CD1c-positive myeloid dendritic cell (primary cell): ENCODE results near the gene ZNF519.
"Not testable (repeated sequence)": the region's sequence is repeated elsewhere in the genome, so short reads cannot be mapped to it uniquely, and the experiment has no call there.

Experiments
- DNase-seq: peaks from one replicate; pipeline ENCODE4 v3.0.0-alpha.2; 2016; ENCODE audit errors: extremely low spot score

Gene ZNF519

DNA sequence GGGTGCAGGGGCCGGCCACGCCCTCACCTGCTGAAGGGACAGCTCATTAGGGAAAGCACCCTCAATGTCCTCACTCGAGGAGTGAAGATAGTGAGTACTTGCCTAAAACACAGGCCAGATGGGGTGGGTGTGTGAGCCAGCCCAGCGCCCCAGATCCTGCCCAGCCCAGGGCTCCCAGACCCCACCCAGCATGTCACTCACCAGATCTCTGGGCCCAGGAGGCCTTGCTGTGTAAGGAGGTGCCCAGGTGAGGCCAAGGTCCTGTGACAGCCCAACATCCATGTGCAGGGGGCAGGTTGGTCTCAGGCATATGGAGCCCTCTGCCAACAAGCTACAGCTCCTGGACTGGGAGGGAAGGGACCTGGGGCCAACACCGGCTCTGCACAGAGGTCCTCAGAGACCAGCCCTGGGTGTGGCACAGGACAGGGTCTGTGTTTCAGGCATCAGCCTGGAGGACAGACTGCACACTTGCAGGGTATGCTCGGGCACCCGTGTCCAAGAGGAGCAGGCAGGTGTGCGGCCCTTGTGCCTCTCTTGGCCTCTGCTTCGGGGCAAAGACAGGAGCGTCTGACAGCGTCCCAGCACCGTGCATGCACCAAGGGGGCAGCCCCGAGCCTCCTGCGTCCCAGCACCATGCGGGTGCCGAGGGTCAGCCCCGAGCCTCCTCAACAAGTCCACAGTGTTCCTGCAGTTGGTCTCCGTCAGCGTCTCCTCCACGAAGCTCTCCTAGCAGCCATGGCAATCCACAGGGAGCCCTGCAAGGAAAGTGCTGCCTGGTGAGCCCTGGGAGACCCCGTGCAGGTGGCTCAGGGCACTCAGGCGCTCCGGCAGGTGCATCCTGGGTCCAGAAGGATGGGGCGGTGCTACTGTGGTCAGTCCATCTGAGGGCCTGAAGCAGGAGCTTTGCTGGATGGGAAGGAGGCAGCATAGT lies 16.0 kb upstream of the ZNF519 start:
- not testable (repeated sequence) for DNase-seq

DNA sequence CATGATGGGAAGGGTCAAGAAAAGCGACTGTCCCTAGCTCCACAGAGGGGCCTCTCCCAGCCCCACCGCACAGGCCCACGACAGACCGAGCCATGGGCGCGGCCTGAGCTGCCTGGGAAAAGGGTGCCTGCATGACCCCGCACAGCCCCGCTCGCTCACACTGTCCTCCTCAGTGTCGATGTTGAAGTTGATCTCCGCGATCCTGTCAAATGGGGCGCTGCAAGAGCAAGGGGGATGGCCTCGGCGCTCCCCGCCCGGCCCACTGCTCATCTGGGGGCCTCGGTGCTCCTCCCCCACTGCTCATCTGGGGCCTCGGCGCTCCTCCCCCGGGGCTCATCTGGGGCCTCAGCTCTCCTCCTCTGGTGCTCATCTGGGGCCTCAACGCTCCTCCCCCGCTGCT lies 14.5 kb upstream of the ZNF519 start:
- DNase-seq = not testable (repeated sequence)

DNA sequence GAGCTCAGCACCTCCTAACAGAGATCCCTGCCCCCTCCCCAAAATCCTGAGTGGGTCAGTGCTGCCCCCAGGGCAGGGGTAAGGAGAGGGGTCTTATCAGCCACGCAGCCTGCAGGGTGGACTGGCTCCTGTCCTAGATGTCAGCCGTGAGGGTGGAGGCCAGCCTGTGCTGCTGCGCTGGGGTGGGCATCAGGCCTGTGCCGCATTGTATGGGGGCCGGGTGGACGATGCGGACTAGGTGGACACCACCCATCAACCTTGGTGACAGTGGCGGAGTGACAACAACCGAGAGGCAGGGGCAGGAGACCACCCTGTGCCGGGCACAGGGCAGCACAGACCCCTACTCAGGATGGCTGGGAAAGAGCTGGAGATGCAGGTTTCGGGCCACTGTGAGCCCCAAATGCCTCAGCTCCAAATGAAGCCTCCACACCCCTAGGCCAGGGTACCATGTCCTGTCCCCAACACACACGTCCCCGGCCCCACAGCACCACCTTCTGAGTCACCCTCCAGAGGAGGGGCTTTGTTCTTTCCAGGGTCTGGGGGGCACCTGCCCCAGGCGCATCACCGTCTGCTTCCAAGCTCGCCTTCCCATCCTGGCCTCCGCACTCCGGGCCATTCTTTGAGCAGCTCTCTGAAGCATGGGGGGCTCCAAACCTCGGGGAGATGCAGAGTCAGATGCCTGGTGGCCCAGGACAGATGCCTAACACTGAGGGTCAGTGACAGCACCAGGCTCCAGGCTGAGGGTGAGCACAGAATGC lies 13.5 kb upstream of the ZNF519 start:
- not testable (repeated sequence) for DNase-seq

DNA sequence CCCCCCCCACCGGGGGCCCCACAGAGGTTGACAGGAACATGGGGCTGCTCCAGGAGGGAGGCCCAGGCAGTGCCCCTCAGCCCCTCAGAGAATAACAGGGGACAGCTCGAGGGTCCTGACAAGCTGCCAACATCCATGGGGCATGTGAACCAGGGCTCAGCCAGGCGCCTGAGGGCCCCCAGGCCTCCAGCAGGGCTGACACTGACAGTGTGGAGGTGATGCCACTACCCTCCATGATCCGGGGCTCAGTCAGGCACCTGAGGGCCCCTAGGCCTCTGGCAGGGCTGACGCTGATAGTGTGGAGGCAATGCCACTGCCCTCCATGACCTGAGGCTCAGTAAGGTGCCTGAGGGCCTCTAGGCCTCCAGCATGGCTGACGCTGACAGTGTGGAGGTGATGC lies 12.8 kb upstream of the ZNF519 start:
- not testable (repeated sequence) for DNase-seq

DNA sequence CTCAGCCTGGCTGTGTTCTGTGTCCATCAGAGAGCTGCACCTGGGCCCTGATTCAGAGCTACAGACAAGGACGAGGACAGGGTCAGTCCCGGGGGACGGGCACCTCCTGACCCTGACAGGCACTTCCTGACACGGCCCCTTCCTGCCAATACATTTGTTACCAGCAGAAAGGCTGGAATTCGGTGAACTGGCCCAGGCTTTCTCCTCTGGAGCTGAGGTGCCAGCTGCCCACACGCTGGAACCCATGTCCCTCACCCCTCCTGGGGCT lies 12.3 kb upstream of the ZNF519 start:
- no peak for DNase-seq

DNA sequence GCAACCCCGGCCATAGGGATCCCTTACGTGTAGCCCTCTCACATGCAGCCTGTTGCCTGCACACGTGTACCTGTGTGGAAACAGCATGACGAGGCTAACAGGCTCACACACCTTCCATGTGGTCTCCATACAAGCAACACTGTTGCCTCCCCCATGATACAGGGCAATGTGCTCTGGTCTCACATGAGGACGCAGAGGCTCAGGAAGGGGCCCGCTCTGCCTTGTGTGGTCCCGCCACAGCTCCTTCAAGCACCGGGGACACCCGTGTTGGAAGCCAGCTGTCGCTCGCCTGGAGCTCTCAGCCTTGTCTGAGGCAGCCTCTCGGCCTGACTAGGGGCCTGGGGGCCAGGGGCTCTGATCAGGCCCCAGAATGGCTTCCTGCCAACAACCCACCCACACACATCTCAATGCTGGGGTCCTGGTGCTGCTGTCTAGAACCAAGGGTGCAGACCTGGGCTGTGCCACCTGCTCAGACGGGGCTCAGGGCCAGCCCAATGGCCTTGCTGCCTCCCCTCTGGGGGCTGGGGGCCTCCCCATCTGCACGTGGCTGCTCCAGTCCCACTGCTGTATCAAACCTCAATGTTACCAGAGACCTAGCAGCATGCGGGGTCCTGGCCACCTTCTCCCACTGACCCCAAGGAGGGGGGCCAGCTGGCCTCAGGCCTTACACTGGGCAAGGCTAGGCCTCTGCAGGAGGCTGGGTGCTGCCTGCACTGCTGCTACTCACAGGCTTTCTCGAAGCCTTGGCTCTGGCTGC lies 11.8 kb upstream of the ZNF519 start:
- DNase-seq = not testable (repeated sequence)

DNA sequence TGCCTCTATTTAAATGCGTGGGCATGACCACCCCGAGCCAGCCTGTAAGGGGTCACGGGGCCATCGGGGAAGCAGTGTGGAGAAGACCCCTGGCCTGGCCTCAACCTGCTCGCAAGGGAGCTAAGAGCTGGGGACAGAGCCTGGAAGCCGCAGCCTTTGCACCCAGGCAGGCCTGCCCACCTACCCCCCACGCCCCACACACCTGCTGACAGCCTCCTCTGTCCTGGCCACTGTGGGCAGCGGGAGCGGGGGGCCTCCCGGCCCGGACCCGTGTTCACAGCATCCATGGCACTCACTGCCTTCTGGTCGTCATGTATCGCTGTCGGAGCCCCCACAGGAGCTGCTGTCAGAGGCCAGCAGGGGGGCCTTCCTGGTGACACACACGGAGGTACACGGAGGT lies 11.2 kb upstream of the ZNF519 start:
- DNase-seq = not testable (repeated sequence)

DNA sequence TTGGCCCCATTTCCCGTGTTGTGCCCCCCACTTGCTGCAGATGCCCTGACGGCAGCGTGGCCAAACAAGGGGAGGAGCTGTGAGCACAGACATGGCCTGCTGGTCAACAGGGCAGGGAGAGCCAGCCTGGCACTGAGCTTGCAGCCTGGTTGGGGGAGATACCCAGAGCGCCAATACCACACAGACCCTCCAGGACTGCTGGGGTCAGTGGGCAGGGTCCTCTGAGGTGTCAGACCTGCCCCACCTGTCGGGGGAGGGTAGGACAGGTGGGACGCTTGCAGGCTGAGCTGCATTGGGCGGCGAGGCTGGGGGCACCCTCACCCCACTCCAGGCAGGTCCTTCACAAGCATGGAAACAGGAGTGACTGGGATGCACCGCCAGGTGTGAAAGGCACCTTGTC lies 9.9 kb upstream of the ZNF519 start:
- not testable (repeated sequence) for DNase-seq

DNA sequence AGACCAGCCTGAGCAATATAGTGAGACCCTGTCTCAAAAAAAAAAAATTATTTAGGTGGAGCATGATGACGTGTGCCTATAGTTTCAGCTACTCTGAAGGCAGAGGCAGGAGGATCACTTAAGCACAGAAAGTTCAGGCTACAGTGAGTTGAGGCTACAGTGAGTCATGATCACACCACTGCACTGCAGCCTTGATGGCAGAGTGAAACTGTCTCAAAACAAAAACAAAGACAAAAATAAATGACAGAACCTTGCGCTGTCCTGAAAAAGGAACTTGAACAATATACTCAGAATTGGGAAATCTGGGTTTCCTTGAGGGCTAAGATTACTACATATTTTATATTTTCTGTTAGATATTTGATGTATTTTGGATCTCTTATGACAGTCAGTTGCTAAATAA lies 7.3 kb upstream of the ZNF519 start:
- peak; percentile 41 for DNase-seq

DNA sequence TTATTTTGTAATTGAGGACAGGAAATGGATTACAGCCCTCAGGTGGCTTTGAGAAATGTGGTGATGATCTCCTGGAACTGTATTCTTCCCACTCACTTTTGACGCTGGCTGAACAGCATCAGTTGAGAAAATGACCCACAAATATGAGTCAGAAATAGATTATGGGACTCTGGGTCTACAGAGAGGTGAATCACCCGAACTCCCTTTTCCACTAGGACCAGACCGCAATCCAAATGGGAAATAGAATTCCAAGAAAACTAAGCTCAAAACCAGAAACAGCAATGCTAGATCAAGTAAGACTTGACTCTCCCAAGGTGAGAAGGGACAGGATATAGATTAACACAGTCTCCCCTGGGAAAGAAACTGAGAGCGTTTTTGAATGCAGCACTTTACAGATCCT lies 5.7 kb upstream of the ZNF519 start:
- not testable (repeated sequence) for DNase-seq

DNA sequence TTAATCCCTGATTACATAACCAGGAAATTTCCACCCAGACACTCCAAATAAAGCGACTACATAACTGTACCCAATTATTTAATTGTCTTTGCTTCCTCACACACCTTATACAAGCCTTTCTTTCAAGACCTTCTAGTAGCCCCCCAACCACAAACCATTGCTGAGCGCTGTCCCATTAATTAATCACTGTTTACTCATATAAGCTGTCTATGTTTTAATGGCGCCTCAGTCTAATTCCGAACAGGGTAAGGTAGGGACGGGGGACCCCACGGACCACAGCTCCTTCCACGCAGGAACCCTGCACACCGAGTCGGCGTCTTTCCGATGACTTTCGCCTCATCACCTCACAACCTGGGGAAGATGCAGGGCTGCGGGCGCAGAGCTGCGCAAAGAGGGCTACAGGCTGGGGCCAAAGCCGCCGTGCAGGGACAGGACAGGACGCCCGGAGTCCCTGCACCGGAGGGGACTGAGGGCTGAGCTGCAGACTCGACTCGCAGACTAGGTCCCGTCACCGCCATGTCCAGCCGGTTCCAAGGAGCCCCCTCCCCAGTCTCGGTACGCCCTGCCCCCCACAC lies 452 bp downstream of the ZNF519 start:
- DNase-seq = not testable (repeated sequence)

DNA sequence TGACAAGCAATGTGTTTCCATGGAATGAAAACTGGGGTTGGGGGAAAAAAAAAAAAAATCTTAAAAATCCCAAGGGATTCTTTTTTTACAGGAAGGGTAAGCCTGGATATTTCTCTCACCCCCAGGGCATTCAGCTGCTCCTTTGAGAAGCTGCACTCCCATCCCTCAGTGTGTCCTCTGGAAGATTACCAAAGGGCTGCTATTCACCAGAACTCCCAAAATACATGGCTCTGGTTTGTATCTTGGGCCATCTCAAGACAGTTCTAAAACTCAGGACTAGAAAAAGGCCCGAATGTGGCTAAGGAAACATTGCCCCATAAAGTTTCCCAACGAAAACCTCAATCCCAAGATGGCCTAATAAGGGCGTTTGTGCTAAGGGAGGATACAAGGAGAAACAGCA lies 1.4 kb downstream of the ZNF519 start:
- DNase-seq = not testable (repeated sequence)

DNA sequence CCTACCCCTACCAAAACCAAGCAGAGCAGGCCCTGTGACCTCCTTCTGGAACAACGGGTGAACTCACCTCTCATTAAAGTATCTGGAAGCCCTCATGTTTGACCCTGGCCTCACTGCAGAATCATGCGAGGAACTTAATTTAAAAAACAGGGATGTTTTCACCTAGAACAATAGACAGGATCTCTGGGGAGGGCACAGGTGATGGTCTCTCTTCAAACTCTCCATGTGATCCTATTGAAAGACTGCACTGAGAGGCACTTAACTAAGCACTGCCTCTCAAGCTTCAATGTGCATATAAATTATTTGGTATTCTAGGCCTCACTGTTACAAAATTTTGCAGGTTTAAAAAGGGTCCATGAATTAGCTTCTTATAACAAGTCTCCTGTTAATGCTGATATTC lies 7.5 kb downstream of the ZNF519 start:
- no peak for DNase-seq

DNA sequence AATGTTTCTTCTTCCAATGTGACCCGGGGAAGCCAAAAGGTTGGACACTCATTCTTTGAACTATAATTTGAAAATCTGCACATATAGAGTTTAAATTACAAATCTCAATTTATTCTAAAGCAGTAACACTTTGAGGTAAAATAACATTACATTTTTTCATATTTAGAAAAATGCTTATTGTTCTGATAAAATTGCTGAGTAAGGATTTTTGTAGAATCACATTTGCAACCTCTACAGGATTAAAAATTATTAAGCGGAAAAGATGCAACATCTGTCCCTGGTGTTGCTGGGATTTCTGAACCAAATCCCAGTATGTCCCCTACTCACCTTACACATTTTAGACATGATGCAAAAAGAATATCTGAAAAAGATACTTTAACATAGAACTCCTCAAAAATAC lies 10.1 kb downstream of the ZNF519 start:
- DNase-seq = no peak

DNA sequence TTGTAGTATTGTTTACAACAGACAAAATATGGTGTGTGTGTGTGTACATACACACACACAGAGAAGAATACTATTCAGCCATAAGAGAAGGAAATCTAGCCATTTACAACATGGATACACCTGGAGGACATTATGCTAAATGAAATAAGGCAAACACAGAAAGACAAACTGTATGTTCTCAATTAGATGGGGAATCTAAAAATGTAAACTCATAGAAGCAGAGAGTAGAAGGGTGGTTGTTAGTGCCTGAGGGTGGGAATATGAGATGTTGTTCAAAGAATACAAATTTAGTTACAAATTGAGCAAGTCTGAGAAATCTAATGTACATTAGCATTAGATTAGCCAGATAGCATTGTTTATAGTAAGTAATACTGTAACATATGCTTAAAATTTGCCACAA lies 11.3 kb downstream of the ZNF519 start:
- no peak for DNase-seq

DNA sequence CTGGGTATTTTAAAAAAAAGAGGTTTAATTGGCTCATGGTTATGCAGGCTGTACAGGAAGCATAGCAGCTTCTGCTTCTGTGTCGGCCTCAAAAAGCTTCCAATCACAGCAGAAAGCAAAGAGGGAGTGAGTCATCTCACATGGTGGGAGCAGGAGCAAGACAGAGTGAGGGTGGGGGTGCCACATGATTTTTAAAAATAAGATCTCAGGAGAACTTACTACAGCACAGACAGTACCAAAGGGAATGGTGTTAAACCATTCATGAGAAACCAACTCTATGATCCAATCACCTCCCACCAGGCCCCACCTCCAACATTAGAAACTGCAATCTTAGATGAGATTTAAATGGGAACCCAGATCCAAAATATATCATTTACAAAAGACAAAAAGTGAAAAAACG lies 14.6 kb downstream of the ZNF519 start:
- peak; percentile 45 for DNase-seq

DNA sequence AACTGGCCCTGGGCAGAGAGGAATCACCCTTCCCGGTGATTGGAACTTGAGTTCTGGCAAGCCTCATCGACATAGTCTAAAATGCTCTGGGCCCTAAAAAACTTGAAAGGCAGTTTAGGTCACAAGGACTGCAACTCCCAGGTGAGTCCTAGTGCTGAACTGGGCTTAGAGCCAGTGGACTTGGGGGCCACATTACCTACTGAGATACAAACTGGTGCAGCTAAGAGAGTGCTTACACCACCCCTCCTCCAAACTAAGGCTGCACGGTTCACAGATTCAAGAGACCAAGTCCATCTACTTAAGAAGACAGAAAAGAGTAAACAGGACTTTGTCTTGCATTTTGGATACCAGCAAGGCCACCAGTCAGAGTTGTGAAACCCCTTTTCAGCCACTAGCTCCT lies 25.3 kb downstream of the ZNF519 start:
- no peak for DNase-seq

DNA sequence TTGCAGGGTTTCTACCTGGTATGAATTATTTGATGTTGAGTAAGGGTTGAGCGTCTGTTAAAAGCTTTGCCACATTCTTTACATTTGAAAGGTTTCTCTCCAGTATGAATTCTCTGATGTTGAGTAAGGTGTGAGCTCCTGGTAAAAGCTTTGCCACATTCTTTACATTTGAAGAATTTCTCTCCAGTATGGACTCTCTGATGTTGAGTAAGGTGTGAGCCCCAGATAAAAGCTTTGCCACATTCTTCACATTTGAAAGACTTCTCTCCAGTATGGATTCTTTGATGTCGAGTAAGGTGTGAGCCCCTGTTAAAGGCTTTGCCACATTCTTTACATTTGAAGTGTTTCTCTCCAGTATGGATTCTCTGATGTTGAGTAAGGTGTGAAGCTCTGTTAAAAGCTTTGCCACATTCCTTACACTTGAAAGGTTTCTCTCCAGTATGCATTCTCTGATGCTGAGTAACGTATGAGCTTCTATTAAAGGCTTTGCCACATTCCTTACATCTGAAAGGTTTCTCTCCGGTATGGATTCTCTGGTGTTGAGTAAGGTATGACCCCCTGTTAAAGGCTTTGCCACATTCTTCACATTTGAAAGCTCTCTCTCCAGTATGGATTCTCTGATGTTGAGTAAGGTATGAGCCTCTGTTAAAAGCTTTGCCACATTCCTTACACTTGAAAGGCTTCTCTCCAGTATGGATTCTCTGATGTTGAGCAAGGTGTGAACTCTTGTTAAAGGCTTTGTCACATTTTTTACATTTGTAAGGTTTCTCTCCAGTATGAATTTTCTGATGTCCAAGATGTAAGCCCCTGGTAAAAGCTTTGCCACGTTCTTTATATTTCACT lies 27.1 kb downstream of the ZNF519 start:
- no peak for DNase-seq

DNA sequence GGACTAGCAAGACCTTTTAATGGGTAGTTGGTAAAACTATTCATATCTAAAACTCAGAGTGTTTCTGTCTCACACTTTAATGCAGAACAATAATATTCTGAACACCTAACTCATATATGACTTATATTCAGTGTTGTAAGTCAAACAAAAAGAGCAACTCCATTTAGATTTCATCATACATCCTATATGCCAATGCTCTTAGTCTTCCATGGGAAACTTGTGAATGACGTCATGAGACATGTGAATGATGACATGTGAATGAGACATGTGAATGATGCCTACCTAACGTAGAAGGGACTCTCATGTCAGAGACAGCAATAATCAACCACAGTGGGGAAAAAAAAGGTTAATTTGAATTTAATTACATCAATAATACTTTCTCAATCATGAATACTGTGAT lies 28.0 kb downstream of the ZNF519 start:
- no peak for DNase-seq

DNA sequence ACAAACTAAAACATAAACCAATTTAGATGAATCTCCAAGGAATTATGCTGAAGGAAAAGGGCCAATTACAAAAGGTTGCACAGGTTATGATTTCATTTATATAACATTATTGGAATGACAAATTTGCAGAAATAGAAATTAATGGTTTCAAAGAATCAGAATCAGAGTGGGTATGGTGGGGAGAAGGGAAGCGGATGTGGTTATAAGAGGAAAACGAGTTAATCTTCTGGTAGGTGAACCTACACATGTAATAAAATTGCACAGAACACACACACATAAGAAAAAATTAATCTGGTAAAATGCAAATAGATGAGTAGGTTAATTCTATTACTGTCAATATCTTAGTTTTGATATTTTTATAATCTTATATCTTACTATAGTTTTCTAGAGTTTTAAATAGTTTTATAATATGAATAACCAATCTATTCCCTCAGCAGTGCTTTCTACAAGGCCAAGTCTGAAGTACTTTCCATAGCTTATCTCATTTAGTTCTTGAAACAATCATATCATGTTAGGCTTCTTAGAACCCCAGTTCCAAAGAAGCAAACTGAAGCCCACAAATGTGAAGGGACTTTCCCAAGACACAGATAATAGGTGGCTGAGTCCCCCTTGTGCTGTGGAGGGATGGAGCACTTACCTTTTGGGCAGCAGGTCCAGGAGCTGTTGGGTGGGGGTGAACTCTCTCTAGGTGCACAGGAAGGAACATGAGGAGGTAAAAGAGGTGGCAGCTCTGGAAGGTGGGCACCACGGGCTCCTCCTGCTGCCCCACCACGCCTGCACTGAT lies 31.5 kb downstream of the ZNF519 start:
- DNase-seq = no peak
